Fibroblast of skin of back (primary cell): ENCODE results near the gene CALN1.
"Not testable (repeated sequence)": the region's sequence is repeated elsewhere in the genome, so short reads cannot be mapped to it uniquely, and the experiment has no call there.

Experiments used
- DNase-seq: peaks from one replicate; pipeline ENCODE4 v3.0.0-alpha.2; 2013

CALN1 gene

DNA sequence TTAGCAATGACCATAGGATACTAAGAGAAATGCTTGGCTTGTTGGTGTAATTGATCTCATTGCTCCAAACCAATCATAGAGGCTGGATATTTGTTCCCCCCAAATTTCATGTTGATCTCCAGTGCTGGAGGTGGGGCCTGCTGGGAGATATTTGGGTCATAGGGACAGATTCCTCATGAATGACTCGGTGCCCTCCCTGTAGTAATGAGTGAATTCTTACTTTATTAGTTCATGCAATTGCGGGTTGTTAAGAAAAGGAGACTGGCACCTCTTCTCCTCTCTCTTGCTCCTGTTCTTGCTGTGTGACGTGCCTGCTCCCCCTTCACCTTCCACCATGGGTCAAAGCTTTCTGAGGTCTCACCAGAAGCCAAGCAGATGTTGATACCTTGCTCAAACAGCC, 630.1 kb downstream of the CALN1 start:
- peak; percentile 56 for DNase-seq

DNA sequence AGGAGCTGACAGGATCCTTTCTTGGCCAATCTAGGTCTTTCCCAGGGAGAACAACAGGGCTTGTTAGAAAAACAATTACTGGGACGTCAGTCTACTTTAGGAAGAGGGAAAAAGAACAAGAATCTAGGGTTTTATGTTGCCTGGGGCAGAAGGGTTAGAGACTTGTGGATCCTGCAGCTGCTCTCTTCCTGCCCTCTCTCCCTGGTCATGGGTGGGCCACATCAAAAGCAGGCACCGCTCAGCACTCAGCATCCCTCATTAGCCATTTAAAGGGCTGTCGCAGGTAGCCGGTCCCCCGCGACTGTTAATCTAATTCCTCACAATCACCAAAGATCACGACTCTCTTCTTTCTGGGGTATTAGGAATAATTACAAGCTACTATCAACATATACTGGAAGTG, 631.9 kb downstream of the CALN1 start:
- no peak for DNase-seq

DNA sequence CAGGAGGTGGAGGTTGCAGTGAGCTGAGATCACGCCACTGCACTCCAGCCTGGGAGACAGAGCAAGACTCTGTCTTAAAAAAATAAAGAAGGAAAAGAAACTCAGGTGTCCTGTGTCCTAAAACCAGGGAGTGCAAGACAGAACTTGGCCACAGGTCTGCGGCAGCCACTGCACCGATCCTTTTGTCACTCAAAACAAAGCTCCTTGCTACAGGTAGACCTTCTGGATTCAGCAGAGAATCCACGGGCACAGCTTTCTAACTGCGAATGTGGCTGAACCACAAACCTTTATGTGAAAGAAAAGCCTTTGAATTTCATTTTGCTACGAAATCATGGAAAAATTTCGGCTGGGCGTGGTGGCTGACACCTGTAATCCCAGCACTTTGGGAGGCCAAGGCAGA, 634.9 kb downstream of the CALN1 start:
- DNase-seq: no peak

GRCh38 chr7:71776726-71777125, 635.4 kb downstream of the CALN1 start:
- no peak for DNase-seq

DNA sequence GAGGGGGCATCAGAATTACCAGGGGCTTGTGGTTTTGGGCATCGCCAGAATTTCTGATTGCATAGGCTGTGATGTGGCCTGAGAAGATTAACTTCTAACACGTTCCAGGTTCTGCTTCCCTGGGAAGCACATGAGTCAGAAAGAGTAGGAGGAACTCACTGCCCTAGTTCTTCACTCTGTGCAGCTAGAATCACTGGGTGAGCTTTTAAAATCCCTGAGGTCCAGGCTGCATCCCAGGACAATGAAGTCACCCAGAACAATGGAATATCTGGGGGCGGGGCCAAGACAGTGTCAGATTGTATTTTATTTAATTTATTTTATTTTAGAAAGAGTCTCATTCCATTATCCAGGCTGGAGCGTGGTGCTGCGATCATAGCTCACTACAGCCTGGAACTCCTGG, 636.5 kb downstream of the CALN1 start:
- peak; percentile 95 for DNase-seq

DNA sequence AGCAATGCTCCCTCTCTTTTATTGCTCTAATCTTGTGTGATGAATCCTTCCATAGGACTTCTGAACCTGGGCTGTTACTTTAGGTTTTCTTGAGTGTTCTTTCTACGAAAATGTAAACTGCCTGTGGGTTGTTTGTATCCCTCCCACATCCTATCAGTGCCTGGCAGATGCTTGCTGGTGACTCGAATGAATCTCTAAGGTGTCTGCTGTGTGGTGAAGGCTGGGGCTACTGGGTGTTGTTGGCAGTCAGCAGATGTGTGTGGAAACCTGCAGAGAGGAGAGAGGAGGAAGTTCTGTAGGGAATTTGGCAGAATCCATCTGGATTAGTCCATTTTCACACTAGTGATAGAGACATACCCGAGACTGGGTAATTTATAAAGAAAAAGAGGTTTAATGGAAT, 639.4 kb downstream of the CALN1 start:
- DNase-seq: no peak

- DNase-seq: peak; percentile 56
These were observed 641.8 kb downstream of the CALN1 start for GRCh38 chr7:71770269-71770907.

DNA sequence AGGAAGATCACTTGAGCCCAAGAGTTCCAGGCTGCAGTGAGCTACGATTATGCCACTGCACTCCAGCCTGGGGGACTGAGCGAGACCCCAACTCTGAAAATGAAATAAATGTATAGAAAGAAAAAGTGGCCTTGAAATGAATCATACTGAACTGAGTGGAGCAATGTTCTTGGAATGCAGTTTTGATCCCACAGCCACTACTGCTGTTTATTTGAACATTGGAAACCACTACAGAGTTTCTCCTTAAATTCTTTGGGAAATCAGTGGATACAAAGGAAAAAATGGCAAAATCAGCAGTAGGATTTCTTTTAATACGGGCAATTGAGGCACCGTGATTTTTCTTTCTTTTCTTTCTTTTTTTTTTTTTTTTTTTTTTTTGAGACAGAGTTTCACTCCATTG, 642.8 kb downstream of the CALN1 start:
- peak; percentile 67 for DNase-seq

DNA sequence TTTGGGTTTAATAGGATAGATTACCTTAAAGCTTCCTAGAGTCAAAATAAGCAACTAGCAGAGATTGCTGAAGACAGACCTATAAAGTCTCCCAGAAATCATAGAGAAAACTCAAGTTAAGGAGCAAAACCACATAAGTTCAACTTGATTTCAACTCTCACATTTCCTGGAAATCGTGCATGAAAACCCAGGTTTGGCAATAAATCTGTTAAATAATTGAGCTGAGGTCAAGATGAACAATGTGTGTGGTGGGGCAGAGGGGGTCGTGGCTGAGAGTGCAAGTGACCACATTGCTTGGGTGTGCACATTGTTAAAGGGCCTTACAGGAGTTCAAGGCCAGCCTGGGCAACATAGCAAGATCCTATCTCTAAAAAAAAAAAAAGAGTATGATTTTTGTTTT, 643.7 kb downstream of the CALN1 start:
- DNase-seq: peak; percentile 12

GRCh38 chr7:71766016-71766415, 646.1 kb downstream of the CALN1 start:
- DNase-seq: peak; percentile 82

DNA sequence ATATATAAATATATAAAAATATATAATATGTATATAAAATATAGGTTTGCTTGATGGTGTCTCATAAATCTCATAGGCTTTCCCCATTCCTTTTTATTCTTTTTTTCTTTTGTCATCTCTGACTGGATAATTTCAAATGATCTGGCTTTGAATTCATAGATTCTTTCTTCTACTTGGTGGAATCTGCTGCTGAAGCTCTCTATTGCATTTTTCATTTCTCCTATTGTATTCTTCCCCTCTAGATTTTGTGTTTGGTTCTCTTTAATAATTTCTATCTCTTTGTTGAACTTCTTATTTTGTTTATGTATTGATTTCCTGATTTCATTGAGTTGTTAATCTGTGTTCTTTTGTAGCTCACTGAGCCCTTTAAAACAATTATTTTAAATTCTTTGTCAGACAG, 650.8 kb downstream of the CALN1 start:
- no peak for DNase-seq

DNA sequence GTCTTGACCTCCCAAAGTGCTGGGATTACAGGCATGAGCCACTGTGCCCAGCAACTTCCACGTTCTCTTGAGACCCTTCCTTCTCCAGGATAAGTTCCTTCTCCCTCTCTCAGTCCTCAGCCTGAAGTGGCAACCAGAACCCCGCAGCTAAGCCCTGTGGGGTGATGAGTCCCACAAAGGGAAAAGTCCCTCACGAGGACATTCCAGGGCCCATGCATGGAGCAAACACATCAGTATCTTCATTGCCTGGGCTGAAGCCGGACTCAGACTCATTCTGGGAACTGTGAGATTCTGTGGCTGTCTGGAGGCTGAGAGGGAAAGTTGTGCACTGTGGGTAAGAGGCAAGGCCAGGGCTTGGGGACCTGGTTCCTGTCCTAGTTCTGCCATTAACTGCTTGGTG, 657.3 kb downstream of the CALN1 start:
- DNase-seq: no peak

DNA sequence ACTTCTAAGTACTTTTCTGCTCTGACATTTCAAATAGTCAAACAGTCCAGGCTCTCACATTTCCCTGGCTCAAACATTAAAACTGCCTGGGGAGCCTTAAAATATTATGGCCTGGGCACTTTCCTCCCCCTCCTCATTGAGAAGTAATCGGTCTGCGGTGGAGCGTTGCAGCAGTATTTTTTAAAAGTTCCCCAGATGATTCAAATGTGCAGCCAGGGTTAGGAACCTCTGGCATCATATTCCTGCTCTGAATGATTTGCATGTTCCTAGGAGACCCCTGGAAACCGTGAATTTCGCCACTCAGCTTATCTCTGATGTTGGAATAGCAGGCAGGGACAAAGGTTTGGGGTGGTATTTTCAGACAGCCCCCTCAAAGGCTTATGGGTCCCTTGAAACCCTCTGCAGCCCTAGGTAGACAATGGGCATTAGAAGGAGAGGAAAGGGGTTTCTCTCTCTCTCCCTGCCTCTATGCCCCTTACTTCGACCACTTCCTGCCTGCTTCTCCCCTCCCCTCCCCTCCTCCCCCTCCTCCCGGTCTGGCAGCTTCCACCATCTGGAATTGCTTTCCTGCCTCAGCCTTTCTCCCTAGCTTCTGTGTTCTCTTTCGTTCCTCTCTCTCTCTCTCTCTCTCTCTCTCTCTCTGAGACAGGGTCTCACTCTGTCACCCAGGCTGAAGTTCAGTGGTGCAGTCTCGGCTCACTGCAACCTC, 658.0 kb downstream of the CALN1 start:
- peak; percentile 11 for DNase-seq

DNA sequence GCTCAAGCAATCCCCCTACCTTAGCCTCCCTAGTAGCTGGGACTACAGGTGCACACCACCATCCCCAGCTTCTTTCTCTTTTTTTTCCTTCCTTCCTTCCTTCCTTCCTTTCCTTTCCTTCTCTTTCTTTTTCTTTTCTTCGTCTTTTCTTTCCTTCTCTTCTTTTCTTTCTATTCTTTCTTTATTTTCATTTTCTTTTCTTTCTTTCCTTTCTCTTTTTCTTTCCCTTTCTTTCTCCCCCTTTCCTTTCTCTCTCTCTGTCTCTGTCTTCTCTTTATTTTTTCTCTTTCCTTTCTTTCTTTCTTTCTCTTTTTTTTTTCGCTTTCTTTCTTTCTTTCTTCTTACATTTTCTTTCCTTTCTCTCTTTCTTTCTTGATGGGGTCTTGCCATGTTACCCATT, 658.9 kb downstream of the CALN1 start:
- no peak for DNase-seq

DNA sequence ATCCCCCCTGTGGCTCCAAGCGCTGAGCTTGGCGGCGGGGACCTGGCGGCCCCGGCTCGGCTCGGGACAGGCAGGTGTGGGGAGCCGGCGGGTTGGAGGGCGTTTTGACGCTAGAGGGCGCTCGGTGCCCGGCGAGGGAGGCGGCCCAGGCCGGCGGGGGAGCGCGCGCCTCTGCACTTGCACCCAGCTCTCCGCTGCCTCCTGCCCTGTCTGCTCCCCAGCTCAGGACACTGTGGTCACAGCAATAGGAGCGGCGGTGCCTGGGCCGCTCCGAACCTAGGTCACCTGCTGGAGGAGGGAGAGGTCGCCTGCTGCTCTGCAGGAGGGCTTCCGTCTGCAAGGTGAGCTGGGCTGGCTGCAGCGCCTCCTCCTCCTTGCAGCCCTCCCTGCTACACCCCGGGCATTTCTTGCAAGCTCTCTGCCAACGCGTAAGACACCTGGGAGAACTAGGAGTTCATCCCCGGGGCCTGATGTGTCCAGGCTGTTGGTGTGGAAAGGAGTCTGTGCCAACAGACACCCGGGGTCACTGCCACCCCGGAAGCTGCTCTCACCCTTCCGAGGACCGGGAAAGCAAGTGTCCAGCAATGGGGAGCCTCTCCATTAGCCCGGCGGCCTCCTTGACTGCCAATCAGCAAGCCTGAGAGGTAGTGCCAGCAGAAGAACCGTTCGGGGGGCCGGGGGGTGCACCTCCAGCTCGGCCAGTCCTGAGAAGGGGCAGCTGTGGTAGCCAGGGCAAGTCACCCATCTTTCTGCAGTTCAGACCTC, 659.8 kb downstream of the CALN1 start:
- DNase-seq: peak; percentile 37

- no peak for DNase-seq
These were observed 661.8 kb downstream of the CALN1 start for GRCh38 chr7:71750290-71750689.

DNA sequence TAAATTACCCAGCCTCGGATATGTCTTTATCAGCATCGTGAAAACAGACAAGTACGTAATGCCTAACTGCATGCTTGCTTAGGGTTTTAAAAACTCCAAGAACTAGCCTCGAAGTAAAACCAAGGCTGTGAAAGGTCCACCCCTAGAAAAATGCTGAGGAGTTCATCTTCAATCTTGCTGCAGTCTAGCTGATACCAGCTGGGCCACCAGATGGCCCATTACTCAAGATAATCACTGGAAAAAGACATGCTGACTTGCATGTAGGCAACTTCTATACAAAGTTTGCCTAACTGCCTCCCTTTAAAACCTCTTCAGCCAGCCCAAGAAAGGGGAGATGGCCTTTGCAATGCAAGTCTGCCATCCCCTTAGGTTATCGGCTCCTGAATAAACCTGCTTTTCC, 666.1 kb downstream of the CALN1 start:
- DNase-seq: peak; percentile 41

GRCh38 chr7:71740174-71740560, 672.0 kb downstream of the CALN1 start:
- no peak for DNase-seq

- no peak for DNase-seq
These were observed 672.5 kb downstream of the CALN1 start for GRCh38 chr7:71739520-71740173.

- not testable (repeated sequence) for DNase-seq
These were observed 674.1 kb downstream of the CALN1 start for GRCh38 chr7:71737931-71738540.

- DNase-seq: peak; percentile 69
These were observed 676.1 kb downstream of the CALN1 start for GRCh38 chr7:71735961-71736556.

DNA sequence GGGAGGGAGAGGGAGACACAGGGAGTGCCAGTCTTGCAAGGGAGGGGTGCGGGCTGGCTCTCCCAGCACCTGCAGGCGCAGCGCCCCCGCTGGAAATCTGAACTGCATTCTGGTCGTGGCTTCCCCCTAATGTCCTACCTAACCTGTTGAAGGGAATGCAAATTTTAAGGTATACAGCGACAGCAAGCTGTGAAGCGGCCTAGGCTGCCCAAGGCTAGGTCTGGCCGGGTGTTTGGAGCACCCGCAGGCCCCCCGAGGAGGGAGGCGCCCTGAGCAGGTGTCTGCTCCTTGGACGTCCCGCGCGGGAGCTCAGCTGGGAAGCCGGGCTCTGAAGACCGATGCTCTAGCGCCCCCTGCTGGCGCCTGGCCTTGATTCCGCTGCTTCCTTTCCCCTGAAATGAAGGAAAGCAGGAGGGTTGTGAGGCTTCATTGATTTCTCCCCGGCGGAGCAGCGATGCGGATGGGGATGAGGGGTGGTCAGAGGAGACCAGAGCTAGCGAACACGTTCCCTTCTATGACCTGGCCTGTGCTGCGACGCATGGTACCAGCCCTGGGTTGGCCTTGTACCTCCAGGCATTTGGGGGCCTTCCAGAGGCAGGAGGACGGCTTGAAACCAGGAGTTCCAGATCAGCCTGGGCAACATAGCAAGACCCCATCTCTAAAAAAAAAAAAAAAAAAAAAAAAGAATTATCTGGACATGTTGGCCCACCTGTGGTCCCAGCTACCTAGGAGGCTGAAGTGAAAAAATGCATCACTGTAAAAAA, 678.8 kb downstream of the CALN1 start:
- DNase-seq: peak; percentile 63
